ENCODE measurements around the gene GALNT18.

- no peak for TF ChIP-seq CTCF (conservative IDR thresholded peaks at IDR 0.05)
- TF ChIP-seq EZH2 (IDR thresholded peaks at IDR 0.05; ENCODE audit: low read depth), result no peak
Measured at GRCh38 chr11:11577251-11577855, 44.5 kb downstream of the GALNT18 start.
